ENCODE data around the gene FKBP5. TPM values are rescaled to one million over a fixed set of nuclear protein-coding genes. Genes with fewer than 3 reads are reported as not detected.

Gene FKBP5
- total and polyA plus RNA-seq, 9 of the 15 experiments (the other 6 are each of a cell fraction or from before 2014, with no cell fraction given), result 32.7 to 151 (median 75.0) TPM

GRCh38 chr6:35688605-35689322, at the start of gene FKBP5 (continued):
- no peak for TF ChIP-seq CHD7 (IDR thresholded peaks at IDR 0.05; ENCODE audit: low read depth, low read length)
- no peak for TF ChIP-seq STAT5B (CRISPR knock-in tag; IDR thresholded peaks at IDR 0.05)
- TF ChIP-seq NKRF (IDR thresholded peaks at IDR 0.05; ENCODE audit: borderline replicate concordance), result peak; percentile 88; the same call in 1 of the 2 replicates
- peak; percentile 65 for TF ChIP-seq SIN3B (IDR thresholded peaks at IDR 0.05; ENCODE audit: low read depth)
- no peak for TF ChIP-seq SRSF7 (optimal IDR thresholded peaks at IDR 0.05; ENCODE audit: low read depth, low read length)
- peak; percentile 41 for TF ChIP-seq POLR2B (IDR thresholded peaks at IDR 0.05; ENCODE audit: low read depth, partially characterized antibody)
- peak in 1 of 2 experiments; percentile 3; a peak in 1 of 4 replicates for TF ChIP-seq RAD21 (CRISPR knock-in tag; conservative IDR thresholded peaks at IDR 0.05 in 1 of 2, IDR thresholded peaks at IDR 0.05 in 1 of 2)
- no peak for TF ChIP-seq SMARCC2 (IDR thresholded peaks at IDR 0.05; ENCODE audit: low read depth)
- TF ChIP-seq ZNF174 (CRISPR knock-in tag; IDR thresholded peaks at IDR 0.05), result no peak
- peak; percentile 67; the same call in 1 of the 2 replicates for TF ChIP-seq ZNF263 (CRISPR knock-in tag; IDR thresholded peaks at IDR 0.05; ENCODE audit: borderline replicate concordance)
- TF ChIP-seq THRAP3 (IDR thresholded peaks at IDR 0.05; ENCODE audit: borderline replicate concordance), result no peak
